HG03432 (cell line): ENCODE measurements around the gene ZNF275.
"Not testable (repeated sequence)": the region's sequence is repeated elsewhere in the genome, so short reads cannot be mapped to it uniquely, and the experiment has no call there.

Source experiments
- ATAC-seq: cut with Tn5 transposase; IDR thresholded peaks from one replicate; pipeline ENCODE4 v1.9.1; 2021; ENCODE audit warnings: mild to moderate bottlenecking, moderate library complexity; ENCODE audit not compliant: unreplicated experiment

ZNF275 gene

GRCh38 chrX:153333821-153334653 lies at the start of gene ZNF275:
Gene ZNF275 (plus strand): TSS chrX:153334153. CDS start chrX:153336680, 2,527 bp downstream.
- ATAC-seq = peak; percentile 91

- not testable (repeated sequence) for ATAC-seq
These were observed 48.3 kb upstream of the ZNF275 start for GRCh38 chrX:153285678-153286077.

GRCh38 chrX:153288807-153289206 lies 45.1 kb upstream of the ZNF275 start:
- ATAC-seq = not testable (repeated sequence)

- ATAC-seq = not testable (repeated sequence)
These were observed 40.4 kb upstream of the ZNF275 start for GRCh38 chrX:153293485-153294071.

GRCh38 chrX:153297376-153297775 lies 36.6 kb upstream of the ZNF275 start:
- ATAC-seq = no peak

- ATAC-seq = no peak
These were observed 34.1 kb upstream of the ZNF275 start for GRCh38 chrX:153299855-153300254.

GRCh38 chrX:153301746-153302145 lies 32.2 kb upstream of the ZNF275 start:
- ATAC-seq = no peak

GRCh38 chrX:153302796-153303195 lies 31.2 kb upstream of the ZNF275 start:
- no peak for ATAC-seq

GRCh38 chrX:153303276-153304262 lies 30.4 kb upstream of the ZNF275 start:
- ATAC-seq = no peak

- ATAC-seq = no peak
These were observed 28.8 kb upstream of the ZNF275 start for GRCh38 chrX:153304988-153305736.

- no peak for ATAC-seq
These were observed 28.0 kb upstream of the ZNF275 start for GRCh38 chrX:153305972-153306371.

- no peak for ATAC-seq
These were observed 27.3 kb upstream of the ZNF275 start for GRCh38 chrX:153306527-153307115.

GRCh38 chrX:153307276-153308178 lies 26.4 kb upstream of the ZNF275 start:
- ATAC-seq = no peak

GRCh38 chrX:153310901-153311300 lies 23.1 kb upstream of the ZNF275 start:
- no peak for ATAC-seq

GRCh38 chrX:153312041-153312440 lies 21.9 kb upstream of the ZNF275 start:
- no peak for ATAC-seq

GRCh38 chrX:153312842-153313241 lies 21.1 kb upstream of the ZNF275 start:
- no peak for ATAC-seq

- ATAC-seq = no peak
These were observed 16.6 kb upstream of the ZNF275 start for GRCh38 chrX:153317306-153317705.

- ATAC-seq = no peak
These were observed 15.8 kb upstream of the ZNF275 start for GRCh38 chrX:153317996-153318722.
